Measurements from ENCODE around the gene SMG6.
A peak's percentile ranks its signal among the peaks of the same experiment; 100 is the strongest.
"Not testable (repeated sequence)": the region's sequence is repeated elsewhere in the genome, so short reads cannot be mapped to it uniquely, and the experiment has no call there.

Gene SMG6

GRCh38 chr17:2259769-2260536 lies 43.6 kb downstream of the SMG6 start:
- Histone ChIP-seq H3K27ac (ENCODE audit: extremely low read depth, low read depth, low read length) (no peak overlapping the region), H3K36me3 (ENCODE audit: control insufficient read depth in 2 of 2, insufficient read depth in 1 of 2, low read length in 2 of 2) (peaks cover 4 to 20% of the 10 kb centered on the region in 2 experiments), H3K9me3 (ENCODE audit: control insufficient read depth, insufficient read depth, low read depth, low read length) (no peaks in the 10 kb centered on the region), H3K4me1 (ENCODE audit: control insufficient read depth, insufficient read depth, low read length) (peaks cover 14% of the 10 kb centered on the region), H3K4me3 (ENCODE audit: low read depth, low read length) (no peak overlapping the region)
- ChIA-PET CTCF (interaction anchor here (0.6 to 1.5 kb wide), 5 partner anchors 15 to 686 kb away, joined by 3 to 11 read pairs (median 5); partner anchors contain the start of gene HIC1), POLR2A (interaction anchor here (1.5 kb wide), 1 partner anchor 44 kb away, joined by 5 read pairs; the partner anchor contains the start of genes SMG6 and SRR)
- TF ChIP-seq ZNF302 (tag by site-specific recombination; IDR thresholded peaks at IDR 0.05; ENCODE audit: low read depth) = no peak
- peak; percentile 35; the same call in 1 of the 2 replicates for TF ChIP-seq ATF2 (tag by site-specific recombination; IDR thresholded peaks at IDR 0.05; ENCODE audit: low read depth)
- TF ChIP-seq ZNF629 (tag by site-specific recombination; IDR thresholded peaks at IDR 0.05) = 0 out of 2 replicates have a peak, but pooled peaks have one; percentile 23
- no peak for TF ChIP-seq ZBTB6 (tag by site-specific recombination; IDR thresholded peaks at IDR 0.05)
- peak; percentile 22; the same call in 1 of the 2 replicates for TF ChIP-seq GLIS1 (tag by site-specific recombination; IDR thresholded peaks at IDR 0.05)

GRCh38 chr17:2258830-2259229 lies 44.8 kb downstream of the SMG6 start:
- POLR2A ChIA-PET; H3K4me1 ChIP-seq (ENCODE audit: control insufficient read depth, insufficient read depth, low read length); H3K4me3 ChIP-seq (ENCODE audit: low read depth, low read length); H3K27ac ChIP-seq (ENCODE audit: extremely low read depth, low read depth, low read length); H3K9me3 ChIP-seq (ENCODE audit: control insufficient read depth, insufficient read depth, low read depth, low read length): not testable (repeated sequence)
- H3K36me3 ChIP-seq (ENCODE audit: control insufficient read depth in 2 of 2, insufficient read depth in 1 of 2, low read length in 2 of 2) = peaks cover 4 to 31% of the 10 kb centered on the region in 2 experiments
- CTCF ChIA-PET = interaction anchor here (0.6 to 2.7 kb wide), 3 partner anchors 14 to 121 kb away, joined by 3 to 13 read pairs (median 4); no protein-coding TSS in a partner anchor

GRCh38 chr17:2253768-2254406 lies 49.7 kb downstream of the SMG6 start:
- Histone ChIP-seq H3K9me3 (ENCODE audit: control insufficient read depth, insufficient read depth, low read depth, low read length) (no peaks in the 10 kb centered on the region), H3K27ac (ENCODE audit: extremely low read depth, low read depth, low read length) (no peak overlapping the region), H3K4me1 (ENCODE audit: control insufficient read depth, insufficient read depth, low read length) (no peaks in the 10 kb centered on the region), H3K36me3 (ENCODE audit: control insufficient read depth in 2 of 2, insufficient read depth in 1 of 2, low read length in 2 of 2) (peaks cover 16 to 45% of the 10 kb centered on the region in 2 experiments), H3K4me3 (ENCODE audit: low read depth, low read length) (no peak overlapping the region)
- ChIA-PET POLR2A (interaction anchor here (0.8 kb wide), 1 partner anchor 8 kb away, joined by 3 read pairs; no protein-coding TSS in a partner anchor), CTCF (interaction anchor here (1.4 to 1.9 kb wide), 3 partner anchors 9 to 113 kb away, joined by 3 to 10 read pairs (median 5); no protein-coding TSS in a partner anchor)
- TF ChIP-seq ZBTB20 (tag by site-specific recombination; IDR thresholded peaks at IDR 0.05) (no peak), ZNF449 (tag by site-specific recombination; IDR thresholded peaks at IDR 0.05) (peak; percentile 27; the same call in 1 of the 2 replicates)

GRCh38 chr17:2253362-2253761 lies 50.2 kb downstream of the SMG6 start:
- CTCF ChIA-PET = interaction anchor here (0.6 to 2.1 kb wide), 9 partner anchors 9 to 679 kb away, joined by 3 to 11 read pairs (median 4); partner anchors contain the start of gene HIC1
- TF ChIP-seq ZNF146 (tag by site-specific recombination; IDR thresholded peaks at IDR 0.05) = no peak
- no peak for TF ChIP-seq ZSCAN23 (tag by site-specific recombination; IDR thresholded peaks at IDR 0.05)
- Histone ChIP-seq H3K36me3 (ENCODE audit: control insufficient read depth in 2 of 2, insufficient read depth in 1 of 2, low read length in 2 of 2) (peaks cover 17 to 47% of the 10 kb centered on the region in 2 experiments), H3K4me3 (ENCODE audit: low read depth, low read length) (no peak overlapping the region), H3K9me3 (ENCODE audit: control insufficient read depth, insufficient read depth, low read depth, low read length) (no peaks in the 10 kb centered on the region), H3K4me1 (ENCODE audit: control insufficient read depth, insufficient read depth, low read length) (no peaks in the 10 kb centered on the region), H3K27ac (ENCODE audit: extremely low read depth, low read depth, low read length) (no peak overlapping the region)
- POLR2A ChIA-PET = interaction anchor here (0.8 kb wide), 2 partner anchors 9 to 537 kb away, joined by 3 to 4 read pairs; no protein-coding TSS in a partner anchor
